A549 (cell line): Measurements from ENCODE around the gene ING3.

Source experiments
- CHD2 ChIP-seq: fragments of 150-350 bp; IDR thresholded peaks from 2 replicates; pipeline ENCODE4 v1.6.1; 2014; ENCODE audit warnings: low read length; ENCODE audit not compliant: partially characterized antibody
- CTCF ChIP-seq: fragments of >200 bp; sonication (Bioruptor Twin); formaldehyde crosslinking; IDR thresholded peaks from 3 replicates; pipeline ENCODE4 v1.5.1; 2016
- HMGXB4 ChIP-seq: fragments of 250-450 bp; sonication (Bioruptor Pico); IDR thresholded peaks from 2 replicates; pipeline ENCODE4 v1.5.0; 2021; ENCODE audit warnings: mild to moderate bottlenecking, moderate library complexity, borderline replicate concordance
- KDM1A ChIP-seq: fragments of 200-600 bp; sonication (generic); IDR thresholded peaks from 2 replicates; pipeline ENCODE4 v1.6.1; 2016; ENCODE audit warnings: low read depth, mild to moderate bottlenecking
- NFE2L2 ChIP-seq: fragments of 150-350 bp; conservative IDR thresholded peaks from 2 replicates; pipeline ENCODE4 v1.6.1; 2014; ENCODE audit warnings: low read length
- POLR2A ChIP-seq: IDR thresholded peaks from 2 replicates; pipeline ENCODE4 v1.6.1; 2012; ENCODE audit warnings: mild to moderate bottlenecking, low read length
- POLR2AphosphoS2 ChIP-seq: conservative IDR thresholded peaks from 2 replicates; pipeline ENCODE4 v1.6.1; 2012; ENCODE audit warnings: low read length, improper control_type of control experiment, inconsistent platforms
- REST ChIP-seq: fragments of 200-600 bp; sonication (generic); IDR thresholded peaks from 2 replicates; pipeline ENCODE4 v1.6.1; 2016; ENCODE audit warnings: antibody characterized with exemption, mild to moderate bottlenecking, moderate library complexity
- USF2 ChIP-seq: fragments of 450-650 bp; IDR thresholded peaks from 2 replicates; pipeline ENCODE4 v1.6.1; 2014; ENCODE audit warnings: antibody characterized with exemption
- TF ChIP-seq, protein P1 (sequence below): IDR thresholded peaks from 2 replicates; pipeline ENCODE4 v1.6.1; 2012

DNA sequence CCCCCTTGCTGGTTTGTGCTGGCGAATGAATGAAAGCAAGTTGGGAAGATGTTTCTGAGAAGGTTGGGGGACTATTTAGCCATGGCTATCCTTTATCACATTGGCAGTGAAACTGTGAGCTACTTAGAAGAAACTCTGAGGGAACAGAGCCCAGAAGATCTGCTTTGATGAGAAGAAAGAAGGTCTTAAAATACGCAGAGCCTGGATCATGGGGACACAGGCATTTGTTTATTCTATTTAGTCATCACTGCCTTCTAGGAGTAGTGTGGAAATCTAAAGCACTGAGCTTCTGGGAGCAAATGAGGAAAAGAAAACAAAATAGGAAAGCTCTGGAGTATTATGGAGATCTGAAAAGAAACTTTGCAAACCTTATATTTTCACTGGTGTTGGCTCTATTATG, 66.4 kb downstream of the ING3 start:
- no peak for TF ChIP-seq NFE2L2
- no peak for TF ChIP-seq KDM1A
- no peak for TF ChIP-seq CTCF
- no peak for TF ChIP-seq HMGXB4 (CRISPR knock-in tag)
- TF ChIP-seq, protein P1, sequence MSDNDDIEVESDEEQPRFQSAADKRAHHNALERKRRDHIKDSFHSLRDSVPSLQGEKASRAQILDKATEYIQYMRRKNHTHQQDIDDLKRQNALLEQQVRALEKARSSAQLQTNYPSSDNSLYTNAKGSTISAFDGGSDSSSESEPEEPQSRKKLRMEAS: no peak
- no peak for TF ChIP-seq POLR2A
- TF ChIP-seq CHD2: no peak
- no peak for TF ChIP-seq USF2
- TF ChIP-seq POLR2AphosphoS2: no peak
- no peak for TF ChIP-seq REST
